D721Med (cell line): Measurements from ENCODE around the gene PPP1R10.

Experiments used
- DNase-seq: peaks from one replicate; pipeline ENCODE4 v3.0.0; 2011; ENCODE audit warnings: low spot score; ENCODE audit not compliant: insufficient read length
- FAIRE-seq: peaks from 2 replicates; lab custom pipeline; 2011; peaks lifted over from hg19 to GRCh38; lab: Jason Lieb, UNC
- CTCF ChIP-seq: IDR thresholded peaks from 2 replicates; pipeline ENCODE4 v1.5.1; 2012; ENCODE audit warnings: mild to moderate bottlenecking, control low read depth; ENCODE audit not compliant: insufficient read depth; ENCODE audit errors: missing control alignments

PPP1R10 gene

DNA sequence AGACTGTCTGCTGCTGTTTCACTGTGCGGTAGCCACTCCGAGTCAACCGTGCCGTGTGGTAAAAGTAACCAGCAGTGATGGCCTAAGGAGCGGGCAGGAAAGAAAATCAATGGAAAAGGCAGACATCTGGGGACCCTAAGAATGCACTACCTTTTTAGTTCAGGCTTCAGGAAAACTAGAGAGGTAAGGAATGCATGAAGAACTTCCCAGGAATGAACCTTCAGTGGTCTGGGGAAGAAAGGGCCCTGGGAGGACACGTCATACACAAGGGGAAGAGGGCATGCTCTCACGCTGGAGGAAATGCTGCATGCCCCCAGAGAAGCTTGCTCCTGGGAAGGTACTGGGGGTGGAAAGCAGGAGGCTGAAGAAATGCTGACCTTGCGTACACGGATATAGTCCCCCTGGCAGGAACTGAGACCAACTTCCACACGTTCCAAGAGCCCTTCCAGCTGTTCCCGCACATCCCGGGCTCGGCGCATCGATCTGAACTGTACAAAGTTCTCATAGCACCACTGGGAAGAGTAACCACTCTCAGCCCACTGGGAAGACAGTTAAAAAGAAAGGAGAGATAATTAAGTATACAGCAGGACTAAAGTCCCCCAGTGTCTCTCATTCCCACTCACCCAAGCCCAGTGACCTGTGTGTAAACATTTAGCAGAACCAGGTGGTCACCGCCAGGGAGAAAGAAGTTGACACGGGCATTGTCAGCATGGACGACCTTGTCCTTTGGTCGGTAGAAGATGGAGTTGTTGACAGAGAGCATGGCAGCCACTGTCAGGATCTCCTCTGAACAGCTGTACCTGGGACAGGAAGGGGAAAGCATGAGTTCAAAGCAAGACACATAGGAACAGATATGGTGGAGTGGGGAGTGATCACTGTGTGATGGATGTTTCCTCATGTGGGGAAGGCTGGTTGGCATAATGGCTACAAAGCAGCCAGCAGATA lies 38.0 kb upstream of the PPP1R10 start:
- FAIRE-seq (no peak), DNase-seq (no peak)
- no peak for TF ChIP-seq CTCF

DNA sequence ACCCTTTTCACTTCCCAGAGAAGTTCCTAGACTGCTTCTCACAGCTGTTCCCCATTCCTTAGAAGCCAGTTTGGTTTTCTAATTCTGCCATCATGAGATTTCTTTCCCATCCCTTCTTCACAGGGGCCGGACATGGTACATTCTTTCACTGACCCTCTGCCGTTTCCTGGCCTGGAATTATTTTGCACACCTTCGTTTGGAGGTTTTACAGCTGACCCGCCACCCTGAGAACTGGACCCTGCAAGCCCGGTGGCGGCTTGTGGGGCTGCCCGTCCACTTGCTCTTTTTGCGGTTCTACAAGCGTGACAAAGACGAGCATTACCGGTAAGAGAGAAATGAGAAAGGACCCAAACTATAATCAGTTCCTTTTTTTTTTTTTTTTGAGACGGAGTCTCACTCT lies 34.1 kb upstream of the PPP1R10 start:
- FAIRE-seq (no peak), DNase-seq (no peak)
- TF ChIP-seq CTCF: no peak

DNA sequence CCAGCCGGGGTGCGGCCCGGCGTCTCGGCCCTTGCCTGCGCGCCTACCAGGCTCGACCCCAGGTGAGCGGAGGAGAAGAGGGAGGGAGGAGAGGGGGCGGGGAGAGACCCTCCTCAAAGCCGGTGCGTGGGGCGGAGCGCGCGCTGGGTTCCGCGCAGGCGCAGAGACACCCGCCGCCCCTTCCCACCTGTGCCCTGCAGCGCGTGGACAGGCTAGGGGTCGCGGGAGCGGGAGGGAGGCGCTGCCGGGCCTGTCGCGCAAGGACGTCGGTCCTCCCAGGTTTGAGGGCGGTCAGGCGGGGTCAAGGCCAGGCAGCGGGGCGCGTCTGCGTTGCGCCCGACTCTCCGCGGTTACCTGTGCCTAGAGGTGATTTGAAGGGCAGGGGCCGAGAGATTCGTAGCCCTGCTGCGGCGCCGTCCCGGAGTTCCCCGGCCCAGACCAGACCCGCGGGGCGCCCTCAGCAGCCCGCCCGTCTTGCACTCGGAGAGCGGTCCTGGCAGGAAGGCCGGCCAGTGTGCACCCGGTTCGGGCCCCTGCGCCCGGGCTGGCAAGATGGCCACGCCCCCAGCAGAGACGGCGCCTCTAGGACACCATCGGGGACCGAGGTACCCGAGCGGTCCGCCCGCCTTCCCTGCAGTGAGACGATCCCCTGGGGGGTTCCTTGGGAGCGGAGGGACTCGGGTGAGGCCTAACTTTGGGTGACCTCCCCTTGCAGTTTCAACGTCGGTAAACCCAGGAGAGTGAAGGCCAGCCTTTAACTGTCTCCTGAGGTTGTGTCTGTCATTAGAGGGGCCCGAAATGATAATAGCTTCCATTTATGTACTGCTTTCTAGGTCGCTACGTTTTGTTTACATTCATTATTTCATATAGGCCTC lies 30.4 kb upstream of the PPP1R10 start:
- no peak for FAIRE-seq
- no peak for TF ChIP-seq CTCF
- peak; percentile 81 for DNase-seq

DNA sequence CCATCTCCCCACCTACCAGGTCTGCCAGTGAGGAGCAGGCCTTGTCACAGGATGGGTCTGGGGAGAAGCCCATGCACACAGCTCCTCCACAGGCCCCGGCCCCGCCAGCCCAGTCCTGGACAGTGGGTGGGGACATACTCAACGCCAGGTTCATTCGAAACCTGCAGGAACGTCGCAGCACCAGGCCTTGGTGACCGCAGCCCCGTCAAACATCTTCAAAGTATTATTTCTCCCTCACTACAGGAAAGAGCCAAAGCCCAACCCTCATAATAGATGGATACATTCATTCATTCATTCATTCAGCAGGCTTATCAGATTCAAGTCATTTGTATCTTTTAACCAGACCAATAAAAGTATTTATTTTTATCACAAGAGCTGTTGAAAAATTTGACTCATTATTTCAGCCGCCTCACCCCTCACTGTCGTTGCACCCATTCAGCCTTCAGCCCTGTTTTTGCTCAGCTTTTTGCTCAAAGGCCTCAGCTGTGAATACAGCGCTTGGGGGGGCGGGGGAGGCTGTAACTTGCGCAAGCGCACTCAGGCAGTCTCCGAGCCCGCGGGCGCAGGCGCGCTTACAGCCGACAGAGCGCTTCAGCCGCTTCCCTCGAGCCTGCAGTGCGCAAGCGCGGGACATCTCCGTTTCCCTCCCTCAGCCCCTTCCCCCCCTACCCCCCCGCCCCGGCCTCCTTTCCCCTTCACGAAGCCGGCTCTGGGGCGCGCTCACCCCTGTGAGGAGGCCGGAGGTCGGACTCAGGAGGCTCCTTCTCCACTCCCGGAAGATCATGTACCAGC lies 29.6 kb upstream of the PPP1R10 start, which contains the start of gene C6orf136:
C6orf136 (plus strand) TSS at position 684 of the 792 bp plus-strand sequence; CDS start at position 783, 99 bp downstream.
- FAIRE-seq (no peak), DNase-seq (peak; percentile 82)
- TF ChIP-seq CTCF: no peak

GRCh38 chr6:30645989-30646388 lies 28.9 kb upstream of the PPP1R10 start:
- no peak for TF ChIP-seq CTCF
- FAIRE-seq (no peak), DNase-seq (no peak)

DNA sequence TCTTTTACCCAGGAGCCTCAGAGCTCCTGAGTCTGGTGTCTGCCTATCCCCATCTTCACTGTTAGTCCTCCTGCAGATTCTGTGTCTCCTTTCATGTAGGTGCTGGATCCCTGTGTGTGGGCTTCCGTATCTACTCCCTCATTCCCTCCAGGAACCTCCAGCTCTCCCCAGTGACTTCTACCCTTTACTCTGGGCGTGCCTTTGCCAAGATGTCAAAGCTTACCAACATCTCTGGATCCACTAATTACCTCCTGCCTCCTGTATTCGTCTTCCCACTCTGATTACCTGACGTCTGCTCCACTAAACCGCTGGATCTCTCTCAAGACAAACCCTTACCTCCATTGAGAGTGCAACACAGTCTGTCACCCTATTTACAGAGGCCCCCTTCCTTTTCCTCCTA lies 27.7 kb upstream of the PPP1R10 start:
- DNase-seq: no peak

More for the DNA sequence above, 27.7 kb upstream of the PPP1R10 start:
- no peak for TF ChIP-seq CTCF
- no peak for FAIRE-seq
